Parathyroid adenoma (tissue), 2 donors: Measurements from ENCODE around the gene GPR158.

Experiments used
- H2AFZ ChIP-seq: fragments of 300-600 bp; sonication (generic); one replicate; pipeline ENCODE4 v1.7.0; 2017; ENCODE audit warnings: antibody characterized with exemption, mild to moderate bottlenecking
- H3K27ac ChIP-seq: fragments of 300-600 bp; sonication (generic); one replicate; pipeline ENCODE4 v1.7.0; 2017
- H3K27me3 ChIP-seq: fragments of 300-600 bp; sonication (generic); one replicate; pipeline ENCODE4 v1.7.0; 2017; ENCODE audit warnings: low read length; ENCODE audit not compliant: control insufficient read depth, insufficient read depth
- H3K36me3 ChIP-seq: fragments of 300-600 bp; sonication (generic); one replicate; pipeline ENCODE4 v1.7.0; 2017; ENCODE audit warnings: low read length; ENCODE audit not compliant: control insufficient read depth, insufficient read depth
- H3K4me1 ChIP-seq: fragments of 300-600 bp; sonication (generic); one replicate; pipeline ENCODE4 v1.7.0; 2017; ENCODE audit warnings: control low read depth
- H3K4me2 ChIP-seq: fragments of 300-600 bp; sonication (generic); one replicate; pipeline ENCODE4 v1.7.0; 2017; ENCODE audit warnings: low read length
- H3K4me3 ChIP-seq: fragments of 300-600 bp; sonication (generic); one replicate; pipeline ENCODE4 v1.7.0; 2017; ENCODE audit warnings: low read depth, low read length
- H3K79me2 ChIP-seq: fragments of 300-600 bp; sonication (generic); one replicate; pipeline ENCODE4 v1.7.0; 2017; ENCODE audit warnings: control low read depth
- H3K9ac ChIP-seq: fragments of 300-600 bp; sonication (generic); one replicate; pipeline ENCODE4 v1.7.0; 2017; ENCODE audit warnings: mild to moderate bottlenecking
- H3K9me3 ChIP-seq: fragments of 300-600 bp; sonication (generic); one replicate; pipeline ENCODE4 v1.7.0; 2017; ENCODE audit warnings: low read length; ENCODE audit not compliant: control insufficient read depth
- TF ChIP-seq, protein P1 (sequence below): fragments of 300-600 bp; sonication (generic); IDR thresholded peaks from one replicate; pipeline ENCODE4 v1.7.0; 2017; ENCODE audit warnings: antibody characterized with exemption, mild to moderate bottlenecking
- donor health status: primary hyperparathyroidism.

The GPR158 gene

DNA sequence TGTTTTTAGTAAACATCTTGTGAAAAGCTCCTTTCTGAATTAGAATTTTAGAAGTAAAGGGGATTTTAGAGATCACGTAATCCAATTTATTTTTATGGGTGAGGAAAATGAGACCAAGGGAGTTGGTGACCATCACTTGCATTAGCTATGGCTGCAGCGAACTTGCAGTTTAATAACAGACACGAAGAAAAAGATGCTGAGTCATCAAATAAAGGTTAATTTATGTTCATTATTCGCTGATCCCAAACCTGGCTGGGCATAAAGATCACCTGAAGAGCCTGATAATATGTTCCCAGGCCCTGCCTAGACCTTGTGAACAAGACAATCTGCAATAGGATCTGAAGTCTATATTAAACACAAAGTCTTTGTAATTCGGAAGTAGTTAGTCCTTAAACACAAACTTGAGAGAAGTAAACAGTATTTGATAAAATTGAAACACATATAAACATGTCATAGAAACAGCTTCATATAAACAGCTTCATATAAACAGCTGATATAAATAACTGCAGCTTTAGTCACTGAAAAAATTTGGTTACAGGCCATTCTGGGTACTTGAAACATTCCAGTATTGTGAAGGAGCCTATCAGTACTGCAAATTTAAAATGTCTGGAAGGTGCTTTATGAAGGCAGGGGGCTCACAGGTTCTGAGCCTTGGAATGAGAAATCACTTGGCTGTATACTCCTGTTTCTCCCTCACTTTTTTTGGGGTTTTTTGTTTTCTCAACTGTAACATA is 16.5 kb downstream of the GPR158 start:
- no peak overlapping the region for H3K27ac ChIP-seq
- H2AFZ ChIP-seq: no peak overlapping the region
- H3K79me2 ChIP-seq: no peaks in the 10 kb centered on the region
- no peaks in the 10 kb centered on the region for H3K4me1 ChIP-seq
- H3K36me3 ChIP-seq: no peaks in the 10 kb centered on the region
- no peaks in the 10 kb centered on the region for H3K9me3 ChIP-seq
- no peak overlapping the region for H3K9ac ChIP-seq
- no peaks in the 10 kb centered on the region for H3K27me3 ChIP-seq
- no peak overlapping the region for H3K4me2 ChIP-seq
- TF ChIP-seq, protein P1, sequence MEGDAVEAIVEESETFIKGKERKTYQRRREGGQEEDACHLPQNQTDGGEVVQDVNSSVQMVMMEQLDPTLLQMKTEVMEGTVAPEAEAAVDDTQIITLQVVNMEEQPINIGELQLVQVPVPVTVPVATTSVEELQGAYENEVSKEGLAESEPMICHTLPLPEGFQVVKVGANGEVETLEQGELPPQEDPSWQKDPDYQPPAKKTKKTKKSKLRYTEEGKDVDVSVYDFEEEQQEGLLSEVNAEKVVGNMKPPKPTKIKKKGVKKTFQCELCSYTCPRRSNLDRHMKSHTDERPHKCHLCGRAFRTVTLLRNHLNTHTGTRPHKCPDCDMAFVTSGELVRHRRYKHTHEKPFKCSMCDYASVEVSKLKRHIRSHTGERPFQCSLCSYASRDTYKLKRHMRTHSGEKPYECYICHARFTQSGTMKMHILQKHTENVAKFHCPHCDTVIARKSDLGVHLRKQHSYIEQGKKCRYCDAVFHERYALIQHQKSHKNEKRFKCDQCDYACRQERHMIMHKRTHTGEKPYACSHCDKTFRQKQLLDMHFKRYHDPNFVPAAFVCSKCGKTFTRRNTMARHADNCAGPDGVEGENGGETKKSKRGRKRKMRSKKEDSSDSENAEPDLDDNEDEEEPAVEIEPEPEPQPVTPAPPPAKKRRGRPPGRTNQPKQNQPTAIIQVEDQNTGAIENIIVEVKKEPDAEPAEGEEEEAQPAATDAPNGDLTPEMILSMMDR: no peak
- H3K4me3 ChIP-seq: no peak overlapping the region

DNA sequence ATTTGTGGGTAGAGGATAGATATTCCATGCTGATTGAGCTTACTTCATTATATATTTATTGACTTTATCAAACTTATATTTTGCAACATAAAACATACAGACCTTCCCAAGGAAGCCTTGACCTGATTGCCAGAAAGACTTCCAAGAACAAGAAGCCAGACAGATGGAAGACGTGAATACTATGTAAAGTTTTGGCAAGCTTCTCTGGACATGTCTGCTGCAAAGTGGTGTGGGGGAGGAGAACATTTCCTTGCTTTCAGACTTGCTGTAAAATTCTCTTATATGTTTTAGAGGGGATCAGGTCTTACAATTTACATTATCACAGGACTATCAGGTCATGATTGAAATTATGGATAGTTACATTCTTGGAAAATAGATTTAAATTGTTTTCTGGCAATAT is 23.4 kb downstream of the GPR158 start:
- Histone ChIP-seq H3K9me3 (no peaks in the 10 kb centered on the region), H3K4me1 (no peaks in the 10 kb centered on the region), H3K27me3 (no peaks in the 10 kb centered on the region), H3K36me3 (no peaks in the 10 kb centered on the region), H3K9ac (no peak overlapping the region), H3K27ac (no peak overlapping the region), H3K4me2 (no peak overlapping the region), H2AFZ (no peak overlapping the region), H3K4me3 (no peak overlapping the region), H3K79me2 (peaks cover 7% of the 10 kb centered on the region)
- TF ChIP-seq, protein P1: no peak

DNA sequence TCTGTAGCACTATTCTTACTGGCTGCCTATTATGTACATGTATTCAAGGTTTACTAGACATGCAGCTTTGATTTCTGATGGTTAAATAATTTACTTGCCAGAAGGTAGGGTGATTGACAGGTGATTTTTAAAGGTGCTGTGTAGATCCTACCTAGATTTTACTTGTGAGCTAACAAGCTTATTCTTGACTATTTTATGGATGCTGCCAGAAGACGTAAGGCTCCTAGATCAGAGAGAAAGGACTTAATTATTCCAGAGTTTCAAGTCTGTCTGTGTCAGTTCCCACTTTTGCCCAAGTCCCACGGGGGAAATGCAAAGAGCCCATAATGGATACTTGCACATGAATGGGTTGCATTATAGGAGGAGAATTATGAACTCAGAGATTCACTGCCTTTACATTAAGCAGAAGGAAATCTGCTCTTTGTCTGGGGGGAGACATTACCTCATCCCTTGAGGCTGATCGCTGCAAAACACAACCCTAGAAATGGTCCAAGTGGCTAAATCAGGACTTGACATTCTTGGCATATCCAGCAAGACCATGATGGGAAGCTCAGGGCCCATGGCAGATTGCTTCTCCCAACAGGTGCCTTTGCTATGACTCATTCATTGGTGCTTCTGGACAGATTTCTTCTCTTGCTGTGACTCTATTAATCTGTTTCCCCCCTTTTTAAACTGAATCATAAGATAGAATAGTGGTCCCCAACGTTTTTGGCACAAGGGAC is 32.1 kb downstream of the GPR158 start:
- H2AFZ ChIP-seq: no peak overlapping the region
- no peaks in the 10 kb centered on the region for H3K27me3 ChIP-seq
- no peak overlapping the region for H3K4me2 ChIP-seq
- no peak overlapping the region for H3K9ac ChIP-seq
- no peak overlapping the region for H3K4me3 ChIP-seq
- peaks cover 14% of the 10 kb centered on the region for H3K79me2 ChIP-seq
- H3K9me3 ChIP-seq: no peaks in the 10 kb centered on the region
- no peaks in the 10 kb centered on the region for H3K36me3 ChIP-seq
- no peaks in the 10 kb centered on the region for H3K4me1 ChIP-seq
- TF ChIP-seq, protein P1: no peak
- no peak overlapping the region for H3K27ac ChIP-seq

DNA sequence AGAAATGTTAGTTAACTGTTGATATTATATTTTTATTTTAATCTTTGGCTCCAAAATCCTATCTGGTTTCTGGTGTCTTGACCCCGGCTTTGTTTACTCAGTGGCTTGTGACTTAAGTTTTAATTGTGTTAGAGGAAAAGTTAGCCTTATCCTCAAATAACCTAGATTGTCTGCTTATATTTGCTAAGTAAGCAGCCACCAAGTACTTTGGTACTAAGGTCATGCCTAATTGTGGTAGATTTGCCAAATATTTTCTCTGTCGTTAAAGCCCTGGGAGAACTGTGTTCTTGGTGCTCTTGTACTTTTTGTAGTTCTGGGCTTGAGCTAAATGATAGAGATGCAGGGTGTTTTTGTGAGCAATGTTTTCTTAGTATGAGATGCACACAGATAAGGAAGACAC is 34.8 kb downstream of the GPR158 start:
- TF ChIP-seq, protein P1: no peak
- no peak overlapping the region for H3K4me3 ChIP-seq
- H3K9me3 ChIP-seq: no peaks in the 10 kb centered on the region
- H3K27me3 ChIP-seq: no peaks in the 10 kb centered on the region
- no peak overlapping the region for H3K4me2 ChIP-seq
- no peaks in the 10 kb centered on the region for H3K36me3 ChIP-seq
- no peak overlapping the region for H3K9ac ChIP-seq
- no peaks in the 10 kb centered on the region for H3K4me1 ChIP-seq
- peaks cover 12% of the 10 kb centered on the region for H3K79me2 ChIP-seq
- H3K27ac ChIP-seq: no peak overlapping the region
- no peak overlapping the region for H2AFZ ChIP-seq
